Loucy (cell line): ENCODE data around the gene PBOV1.

ENCODE experiments used
- H2AFZ ChIP-seq: fragments of 200-600 bp; sonication (generic); 2 replicates; pipeline ENCODE4 v1.6.0; 2016; ENCODE audit warnings: antibody characterized with exemption, mild to moderate bottlenecking, low read length, moderate library complexity
- H3F3A ChIP-seq: fragments of 200-600 bp; 2 replicates; pipeline ENCODE4 v1.6.0; 2016; ENCODE audit warnings: antibody characterized with exemption, low read depth, mild to moderate bottlenecking
- H3K27me3 ChIP-seq: fragments of 200-600 bp; sonication (generic); 2 replicates; pipeline ENCODE4 v1.6.1; 2014; ENCODE audit warnings: low read length, mild to moderate bottlenecking; ENCODE audit not compliant: insufficient read depth, poor library complexity, severe bottlenecking
- H3K36me3 ChIP-seq: fragments of 200-600 bp; sonication (generic); 2 replicates; pipeline ENCODE4 v1.6.1; 2016; ENCODE audit warnings: low read length; ENCODE audit not compliant: insufficient read depth
- H3K4me1 ChIP-seq: fragments of 200-600 bp; sonication (generic); 2 replicates; pipeline ENCODE4 v1.5.1; 2014; ENCODE audit warnings: low read length, mild to moderate bottlenecking; ENCODE audit not compliant: insufficient read depth, poor library complexity, severe bottlenecking
- H3K4me2 ChIP-seq: fragments of 200-600 bp; sonication (generic); 2 replicates; pipeline ENCODE4 v1.6.0; 2014; ENCODE audit warnings: antibody characterized with exemption, low read length, low read depth, mild to moderate bottlenecking; ENCODE audit not compliant: poor library complexity, severe bottlenecking
- H3K4me3 ChIP-seq: fragments of 200-600 bp; sonication (generic); 2 replicates; pipeline ENCODE4 v1.5.1; 2014; ENCODE audit warnings: low read length, mild to moderate bottlenecking, mixed read lengths; ENCODE audit not compliant: poor library complexity, severe bottlenecking
- H3K79me2 ChIP-seq: fragments of 200-600 bp; sonication (generic); 2 replicates; pipeline ENCODE4 v1.6.1; 2014; ENCODE audit warnings: low read length; ENCODE audit not compliant: insufficient read depth
- H3K9ac ChIP-seq: fragments of 200-600 bp; sonication (generic); 2 replicates; pipeline ENCODE4 v1.6.0; 2014; ENCODE audit warnings: mild to moderate bottlenecking, low read depth, low read length, moderate library complexity; ENCODE audit not compliant: poor library complexity, severe bottlenecking
- H3K9me2 ChIP-seq: fragments of 200-600 bp; sonication (generic); replicated peaks from 2 replicates; pipeline ENCODE4 v1.6.1; 2016; ENCODE audit warnings: low read depth, low read length, mixed read lengths
- H3K9me3 ChIP-seq: fragments of 200-600 bp; sonication (generic); 2 replicates; pipeline ENCODE4 v1.6.1; 2014; ENCODE audit warnings: mild to moderate bottlenecking, antibody characterized with exemption, low read length, low read depth; ENCODE audit not compliant: insufficient read depth
- H4K20me1 ChIP-seq: fragments of 200-600 bp; sonication (generic); 2 replicates; pipeline ENCODE4 v1.6.0; 2014; ENCODE audit warnings: antibody characterized with exemption, low read length, mild to moderate bottlenecking; ENCODE audit not compliant: insufficient read depth, poor library complexity, severe bottlenecking
- CTCF ChIP-seq: fragments of 200-600 bp; sonication (generic); conservative IDR thresholded peaks from 2 replicates; pipeline ENCODE4 v1.5.1; 2014; ENCODE audit warnings: mild to moderate bottlenecking, antibody characterized with exemption, low read length
- EZH2phosphoT487 ChIP-seq: fragments of 200-600 bp; IDR thresholded peaks from 2 replicates; pipeline ENCODE4 v1.6.1; 2018; ENCODE audit warnings: antibody characterized with exemption, mild to moderate bottlenecking, moderate library complexity, borderline replicate concordance

Gene PBOV1

GRCh38 chr6:138183790-138184134, 34.5 kb downstream of the PBOV1 start:
- H3K9ac ChIP-seq, result no peak overlapping the region
- H3K79me2 ChIP-seq, result no peaks in the 10 kb centered on the region
- no peaks in the 10 kb centered on the region for H3K9me3 ChIP-seq
- H3K4me1 ChIP-seq, result no peaks in the 10 kb centered on the region
- no peaks in the 10 kb centered on the region for H4K20me1 ChIP-seq
- no peak overlapping the region for H3K4me3 ChIP-seq
- H3K9me2 ChIP-seq, result no peaks in the 10 kb centered on the region
- no peaks in the 10 kb centered on the region for H3K36me3 ChIP-seq
- no peaks in the 10 kb centered on the region for H3K27me3 ChIP-seq
- TF ChIP-seq EZH2phosphoT487 (no peak), CTCF (no peak)
- no peaks in the 10 kb centered on the region for H3F3A ChIP-seq
- H2AFZ ChIP-seq, result no peak overlapping the region
- no peak overlapping the region for H3K4me2 ChIP-seq

GRCh38 chr6:138182939-138183789, 35.1 kb downstream of the PBOV1 start:
- TF ChIP-seq EZH2phosphoT487 (no peak), CTCF (no peak)
- Histone ChIP-seq H3K27me3 (no peaks in the 10 kb centered on the region), H4K20me1 (no peaks in the 10 kb centered on the region), H3K9ac (no peak overlapping the region), H2AFZ (no peak overlapping the region), H3K4me1 (no peaks in the 10 kb centered on the region), H3K9me3 (no peaks in the 10 kb centered on the region), H3F3A (no peaks in the 10 kb centered on the region), H3K36me3 (no peaks in the 10 kb centered on the region), H3K4me2 (no peak overlapping the region), H3K79me2 (no peaks in the 10 kb centered on the region), H3K9me2 (no peaks in the 10 kb centered on the region), H3K4me3 (no peak overlapping the region)

GRCh38 chr6:138176652-138177232, 41.5 kb downstream of the PBOV1 start:
- TF ChIP-seq CTCF (no peak), EZH2phosphoT487 (no peak)
- Histone ChIP-seq H4K20me1 (no peaks in the 10 kb centered on the region), H3F3A (no peaks in the 10 kb centered on the region), H2AFZ (no peak overlapping the region), H3K9me2 (no peaks in the 10 kb centered on the region), H3K9ac (no peak overlapping the region), H3K79me2 (no peaks in the 10 kb centered on the region), H3K36me3 (no peaks in the 10 kb centered on the region), H3K27me3 (no peaks in the 10 kb centered on the region), H3K9me3 (peaks cover 12% of the 10 kb centered on the region; the same call in 1 of the 2 replicates), H3K4me3 (no peak overlapping the region), H3K4me2 (no peak overlapping the region), H3K4me1 (no peaks in the 10 kb centered on the region)
